MCF 10A (cell line): ENCODE data around the gene PIK3C2G. TPM values are rescaled to one million over a fixed set of nuclear protein-coding genes. Genes with fewer than 3 reads are reported as not detected.
A peak's percentile ranks its signal among the peaks of the same experiment; 100 is the strongest.

Experiments used
- BruUV-seq: library from RNA; stranded (reverse); fragments of 400-500 nt; replicated peaks from 2 replicates; lab custom pipeline; 2021; lab: Mats Ljungman, UMichigan
- CTCF ChIA-PET: fragments of 300-600 bp; sonication (Branson Sonifier 250); formaldehyde crosslinking; extraction: SDS; loops from one replicate; lab custom pipeline; 2021; ENCODE audit warnings: antibody characterized with exemption, inconsistent platforms; lab: Yijun Ruan, JAX
- POLR2A ChIA-PET: fragments of 300-600, 350-650 bp; sonication (Branson Sonifier 250); formaldehyde crosslinking; extraction: SDS; loops from one replicate; lab custom pipeline; 2020; ENCODE audit warnings: antibody characterized with exemption, inconsistent platforms; lab: Yijun Ruan, JAX
- DNase-seq: peaks from one replicate; pipeline ENCODE4 v3.0.0-alpha.2; 2018; ENCODE audit not compliant: unreplicated experiment
- H3K27ac Mint-ChIP-seq: one replicate; pipeline ENCODE4 v1.8.0; 2022; ENCODE audit warnings: mild to moderate bottlenecking, low read depth, mixed read lengths; ENCODE audit not compliant: unreplicated experiment
- H3K27me3 Mint-ChIP-seq: one replicate; pipeline ENCODE4 v1.8.0; 2022; ENCODE audit warnings: mixed read lengths; ENCODE audit not compliant: insufficient read depth, unreplicated experiment
- H3K36me3 Mint-ChIP-seq: one replicate; pipeline ENCODE4 v1.8.0; 2022; ENCODE audit warnings: mild to moderate bottlenecking, moderate library complexity, mixed read lengths; ENCODE audit not compliant: insufficient read depth, unreplicated experiment
- H3K4me1 Mint-ChIP-seq: one replicate; pipeline ENCODE4 v1.8.0; 2022; ENCODE audit warnings: mixed read lengths; ENCODE audit not compliant: insufficient read depth, unreplicated experiment
- H3K4me3 Mint-ChIP-seq: one replicate; pipeline ENCODE4 v1.8.0; 2022; ENCODE audit warnings: mild to moderate bottlenecking, moderate library complexity, mixed read lengths; ENCODE audit not compliant: unreplicated experiment
- H3K9me3 Mint-ChIP-seq: one replicate; pipeline ENCODE4 v1.8.0; 2022; ENCODE audit warnings: mixed read lengths; ENCODE audit not compliant: unreplicated experiment
- intact Hi-C: fragments of 100-400 bp; cut with micrococcal nuclease; formaldehyde crosslinking; loops from 2 replicates; pipeline ENCODE4 v1.14.1; 2022
- total RNA-seq: library from RNA; stranded (reverse); gene quantifications from 2 replicates; pipeline ENCODE4 v1.2.3, GENCODE V29; 2022
- TF ChIP-seq, protein P1 (sequence below): fragments of 200-600 bp; IDR thresholded peaks from one replicate; pipeline ENCODE4 v1.8.0; 2022; ENCODE audit warnings: antibody characterized with exemption, mild to moderate bottlenecking; ENCODE audit not compliant: unreplicated experiment

The PIK3C2G gene
- total RNA-seq, 1 experiment from 2014 or later: 10.6 TPM

- ChIA-PET CTCF (interaction anchor here (0.7 kb wide), 1 partner anchor 14 kb away, joined by 3 read pairs; no protein-coding TSS in a partner anchor), POLR2A (no interaction called here)
- intact Hi-C loops: no loop called here
- no peak for DNase-seq
- no peak overlapping the region for H3K4me3 Mint-ChIP-seq
- no peak overlapping the region for H3K27ac Mint-ChIP-seq
- no peaks in the 10 kb centered on the region for H3K9me3 Mint-ChIP-seq
- H3K27me3 Mint-ChIP-seq: no peaks in the 10 kb centered on the region
- no peaks in the 10 kb centered on the region for H3K36me3 Mint-ChIP-seq
- H3K4me1 Mint-ChIP-seq: no peaks in the 10 kb centered on the region
- BruUV-seq: no TSS peak
- TF ChIP-seq, protein P1, sequence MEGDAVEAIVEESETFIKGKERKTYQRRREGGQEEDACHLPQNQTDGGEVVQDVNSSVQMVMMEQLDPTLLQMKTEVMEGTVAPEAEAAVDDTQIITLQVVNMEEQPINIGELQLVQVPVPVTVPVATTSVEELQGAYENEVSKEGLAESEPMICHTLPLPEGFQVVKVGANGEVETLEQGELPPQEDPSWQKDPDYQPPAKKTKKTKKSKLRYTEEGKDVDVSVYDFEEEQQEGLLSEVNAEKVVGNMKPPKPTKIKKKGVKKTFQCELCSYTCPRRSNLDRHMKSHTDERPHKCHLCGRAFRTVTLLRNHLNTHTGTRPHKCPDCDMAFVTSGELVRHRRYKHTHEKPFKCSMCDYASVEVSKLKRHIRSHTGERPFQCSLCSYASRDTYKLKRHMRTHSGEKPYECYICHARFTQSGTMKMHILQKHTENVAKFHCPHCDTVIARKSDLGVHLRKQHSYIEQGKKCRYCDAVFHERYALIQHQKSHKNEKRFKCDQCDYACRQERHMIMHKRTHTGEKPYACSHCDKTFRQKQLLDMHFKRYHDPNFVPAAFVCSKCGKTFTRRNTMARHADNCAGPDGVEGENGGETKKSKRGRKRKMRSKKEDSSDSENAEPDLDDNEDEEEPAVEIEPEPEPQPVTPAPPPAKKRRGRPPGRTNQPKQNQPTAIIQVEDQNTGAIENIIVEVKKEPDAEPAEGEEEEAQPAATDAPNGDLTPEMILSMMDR: no peak
These were observed 153.9 kb downstream of the PIK3C2G start for GRCh38 chr12:18415227-18415626.

- H3K27me3 Mint-ChIP-seq: no peaks in the 10 kb centered on the region
- POLR2A ChIA-PET: no interaction called here
These were observed 155.1 kb downstream of the PIK3C2G start for GRCh38 chr12:18416412-18416811.

DNA sequence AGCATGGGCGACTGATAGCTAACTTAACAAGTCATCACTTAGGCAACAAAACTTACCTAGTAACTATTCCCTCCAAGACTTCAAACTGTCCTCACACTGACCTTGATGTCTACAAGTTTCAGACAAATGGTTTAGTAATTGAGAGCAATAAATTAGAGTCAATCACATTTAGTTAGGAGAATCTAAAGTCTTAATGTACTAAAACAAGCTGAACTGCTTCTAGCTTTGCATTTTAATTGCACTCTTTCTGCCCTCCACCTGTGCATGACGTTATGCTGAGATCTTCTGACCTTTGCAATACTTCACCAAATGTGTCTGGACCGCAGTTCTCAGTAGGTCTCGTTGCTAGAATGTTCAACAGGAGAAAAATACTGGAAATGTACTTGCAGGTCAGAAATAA, 158.0 kb downstream of the PIK3C2G start:
- no peaks in the 10 kb centered on the region for H3K36me3 Mint-ChIP-seq
- no peaks in the 10 kb centered on the region for H3K27me3 Mint-ChIP-seq
- intact Hi-C loops: no loop called here
- H3K9me3 Mint-ChIP-seq: no peaks in the 10 kb centered on the region
- POLR2A ChIA-PET: no interaction called here
- no peak overlapping the region for H3K4me3 Mint-ChIP-seq
- CTCF ChIA-PET: interaction anchor here (0.8 kb wide), 1 partner anchor 11 kb away, joined by 3 read pairs; no protein-coding TSS in a partner anchor
- no peak for DNase-seq
- peaks cover 12% of the 10 kb centered on the region for H3K4me1 Mint-ChIP-seq
- H3K27ac Mint-ChIP-seq: no peak overlapping the region
- TF ChIP-seq, protein P1: no peak
- no TSS peak for BruUV-seq

More at GRCh38 chr12:18416412-18416811, 155.1 kb downstream of the PIK3C2G start:
- CTCF ChIA-PET: interaction anchor here (1.2 kb wide), 1 partner anchor 770 kb away, joined by 3 read pairs; no protein-coding TSS in a partner anchor
- Mint-ChIP-seq H3K4me3 (no peak overlapping the region), H3K27ac (no peak overlapping the region), H3K36me3 (no peaks in the 10 kb centered on the region), H3K4me1 (no peaks in the 10 kb centered on the region), H3K9me3 (no peaks in the 10 kb centered on the region)
- no peak for DNase-seq
- intact Hi-C loops: no loop called here
- BruUV-seq: no TSS peak
- TF ChIP-seq, protein P1: no peak

- TF ChIP-seq, protein P1: no peak
- H3K36me3 Mint-ChIP-seq: no peaks in the 10 kb centered on the region
- intact Hi-C loops: no loop called here
- H3K27me3 Mint-ChIP-seq: no peaks in the 10 kb centered on the region
- no TSS peak for BruUV-seq
- H3K4me3 Mint-ChIP-seq: no peak overlapping the region
- H3K27ac Mint-ChIP-seq: no peak overlapping the region
- DNase-seq: peak; percentile 14
- H3K4me1 Mint-ChIP-seq: peaks cover 12% of the 10 kb centered on the region
- ChIA-PET CTCF (interaction anchor here (1.3 kb wide), 1 partner anchor 8 kb away, joined by 4 read pairs; no protein-coding TSS in a partner anchor), POLR2A (no interaction called here)
- H3K9me3 Mint-ChIP-seq: no peaks in the 10 kb centered on the region
These were observed 160.5 kb downstream of the PIK3C2G start for GRCh38 chr12:18421867-18422266.
